T-cell (primary cell): ENCODE data around the gene ITM2A. TPM values are rescaled to one million over a fixed set of nuclear protein-coding genes. Genes with fewer than 3 reads are reported as not detected.

Source experiments
- ATAC-seq, 4 experiments: fragments of 200-7000 bp in 3 of 4; fragments of 150-1000 bp in 1 of 4; cut with Tn5 transposase; replicated peaks in 1 of 4; 1 replicate in 3 of 4; 2 replicates in 1 of 4; pipeline ENCODE4 v1.10.0; 2021; ENCODE audit warnings: moderate library complexity in 3 of 4, mild to moderate bottlenecking in 2 of 4, moderate number of reproducible peaks in 1 of 4
- CTCF ChIA-PET, 2 donors: fragments of 300-600 bp; sonication (Branson Sonifier 250); formaldehyde crosslinking; loops; one replicate each; lab custom pipeline; 2022; ENCODE audit warnings: antibody characterized with exemption in 2 of 2; lab: Charles Lee
- POLR2A ChIA-PET, 2 donors: fragments of 300-600 bp; sonication (Branson Sonifier 250); formaldehyde crosslinking; loops; one replicate each; lab custom pipeline; 2022; ENCODE audit warnings: antibody characterized with exemption in 2 of 2; lab: Charles Lee
- DNase-seq, 35 experiments: peaks; one replicate each; pipeline versions ENCODE4 v3.0.0 to v3.0.0-alpha.2; 2013 to 2023
- H3K27ac ChIP-seq: one replicate; pipeline ENCODE4 v1.5.1; 2013; ENCODE audit warnings: low read length
- H3K27me3 ChIP-seq, 2 experiments: replicated peaks in 1 of 2; 1 replicate in 1 of 2; 2 replicates in 1 of 2; pipeline versions ENCODE4 v1.6.1 to v1.7.0; 2013; ENCODE audit warnings: low read length in 1 of 2, mixed read lengths in 1 of 2; ENCODE audit not compliant: control insufficient read depth in 2 of 2, insufficient read depth in 2 of 2; ENCODE audit errors: extremely low read depth in 1 of 2
- H3K36me3 ChIP-seq, 2 donors: 1 replicate in 1 of 2; 2 replicates in 1 of 2; pipeline versions ENCODE4 v1.6.1 to v1.7.0; 2013; ENCODE audit warnings: low read length in 1 of 2; ENCODE audit not compliant: control insufficient read depth in 2 of 2, insufficient read depth in 1 of 2; ENCODE audit errors: extremely low read depth in 1 of 2
- H3K4me1 ChIP-seq, 2 experiments: 1 replicate in 1 of 2; 2 replicates in 1 of 2; pipeline versions ENCODE4 v1.6.1 to v1.7.0; 2013; ENCODE audit warnings: low read length in 2 of 2, mixed read lengths in 1 of 2; ENCODE audit not compliant: insufficient read depth in 2 of 2, control insufficient read depth in 1 of 2; ENCODE audit errors: extremely low read depth in 1 of 2
- H3K4me3 ChIP-seq, 2 donors: 1 replicate in 1 of 2; 2 replicates in 1 of 2; pipeline versions ENCODE4 v1.5.1 to v1.7.0; 2013; ENCODE audit warnings: mild to moderate bottlenecking in 2 of 2, low read length in 1 of 2, moderate library complexity in 1 of 2; ENCODE audit not compliant: control insufficient read depth in 1 of 2; ENCODE audit errors: extremely low read depth in 1 of 2
- H3K9me3 ChIP-seq: 2 replicates; pipeline ENCODE4 v1.7.0; 2013
- H3K27ac Mint-ChIP-seq, 2 donors: one replicate each; pipeline ENCODE4 v1.8.0; 2020 to 2021; ENCODE audit warnings: mild to moderate bottlenecking in 2 of 2, mixed read lengths in 2 of 2
- H3K27me3 Mint-ChIP-seq, 2 donors: one replicate each; pipeline ENCODE4 v1.8.0; 2021 to 2022; ENCODE audit warnings: mixed read lengths in 2 of 2
- H3K36me3 Mint-ChIP-seq: one replicate; pipeline ENCODE4 v1.8.0; 2021; ENCODE audit warnings: mixed read lengths
- H3K4me1 Mint-ChIP-seq, 3 donors: one replicate each; pipeline ENCODE4 v1.8.0; 2020 to 2022; ENCODE audit warnings: mixed read lengths in 3 of 3, mild to moderate bottlenecking in 1 of 3
- H3K4me3 Mint-ChIP-seq, 3 donors: one replicate each; pipeline ENCODE4 v1.8.0; 2020 to 2022; ENCODE audit warnings: mild to moderate bottlenecking in 3 of 3, mixed read lengths in 3 of 3, moderate library complexity in 3 of 3
- H3K9me3 Mint-ChIP-seq, 3 donors: one replicate each; pipeline ENCODE4 v1.8.0; 2020 to 2022; ENCODE audit warnings: mixed read lengths in 3 of 3
- WGBS: methylation state at CpG from one replicate; pipeline ENCODE4 v1.1.5; 2013; ENCODE audit warnings: missing lambda C conversion rate; ENCODE audit not compliant: insufficient coverage; 5-methylcytosine and 5-hydroxymethylcytosine counted together
- total RNA-seq, 35 experiments: library from RNA in 6 of 35; stranded (reverse) in 6 of 35; fragments of 120-200 nt in 1 of 35; gene quantifications; one replicate each; pipeline versions ENCODE4 v1.2.1 to v1.2.4 and lab custom pipeline; 2013 to 2026

ITM2A gene
- 100 to 1,000 TPM; 102 to 163 (median 122) TPM for total RNA-seq
- 187 TPM for total RNA-seq (2013)
- total RNA-seq (lab: John Stamatoyannopoulos, UW), result 44.2 to 289 (median 118) reads per million in 29 experiments

GRCh38 chrX:79366873-79367749, at the start of gene ITM2A:
Gene ITM2A, minus strand, starts transcription at chrX:79367334. Its CDS starts 119 bp downstream, at chrX:79367215.
- ATAC-seq (peak; percentile 78 to 85 (median 82)), DNase-seq (peak; percentile 45 to 74 (median 58))
- POLR2A ChIA-PET, result interaction anchor here (0.6 to 1.4 kb wide), 8 partner anchors 45 to 1442 kb away, joined by 3 to 7 read pairs (median 4); no protein-coding TSS in a partner anchor
- Histone ChIP-seq H3K27ac (peak within 1 kb of the TSS; percentile 88), H3K27me3 (no peaks in the 10 kb centered on the region), H3K4me1 (peaks cover 10 to 13% of the 10 kb centered on the region in 2 experiments), H3K36me3 (peaks cover 0 to 9% of the 10 kb centered on the region in 2 donors), H3K9me3 (no peaks in the 10 kb centered on the region), H3K4me3 (peak within 1 kb of the TSS; percentile 79 to 91)
- Mint-ChIP-seq H3K27me3 (peaks cover 0 to 10% of the 10 kb centered on the region in 2 donors), H3K4me3 (peak within 1 kb of the TSS; percentile 86 to 96 (median 89)), H3K36me3 (peaks cover 8% of the 10 kb centered on the region), H3K4me1 (peaks cover 8 to 45% (median 21%) of the 10 kb centered on the region in 3 donors), H3K9me3 (no peaks in the 10 kb centered on the region), H3K27ac (peak within 1 kb of the TSS; percentile 96 to 99)
- CTCF ChIA-PET, result interaction anchor here (0.5 to 1.1 kb wide), 5 partner anchors 44 to 219 kb away, joined by 3 to 6 read pairs (median 3); no protein-coding TSS in a partner anchor
- WGBS, result 0% methylated on average over 4 of the region's 38 CpGs

- ChIA-PET CTCF (interaction anchor here in 1 of 2 donors (1.1 kb wide), 1 partner anchor 49 kb away, joined by 4 read pairs; no protein-coding TSS in a partner anchor), POLR2A (interaction anchor here (0.6 kb wide), 2 partner anchors 860 to 1489 kb away, joined by 3 read pairs; no protein-coding TSS in a partner anchor)
- no peak for DNase-seq
- Mint-ChIP-seq H3K4me1 (peaks cover 12 to 17% (median 14%) of the 10 kb centered on the region in 3 donors), H3K9me3 (no peaks in the 10 kb centered on the region), H3K27ac (no peak overlapping the region), H3K36me3 (no peaks in the 10 kb centered on the region), H3K27me3 (no peaks in the 10 kb centered on the region), H3K4me3 (no peak overlapping the region)
- H3K27me3 ChIP-seq, result no peaks in the 10 kb centered on the region
- no peak for ATAC-seq
- whole genome bisulfite sequencing, result no CpG with 5 or more reads among the region's 2 CpGs
- peaks cover 0 to 10% of the 10 kb centered on the region in 2 experiments for H3K4me1 ChIP-seq
- no peak overlapping the region for H3K4me3 ChIP-seq
- H3K9me3 ChIP-seq, result no peaks in the 10 kb centered on the region
- H3K27ac ChIP-seq, result no peak overlapping the region
- no peaks in the 10 kb centered on the region for H3K36me3 ChIP-seq
Measured at GRCh38 chrX:79415056-79415455, 47.9 kb upstream of the ITM2A start.

DNA sequence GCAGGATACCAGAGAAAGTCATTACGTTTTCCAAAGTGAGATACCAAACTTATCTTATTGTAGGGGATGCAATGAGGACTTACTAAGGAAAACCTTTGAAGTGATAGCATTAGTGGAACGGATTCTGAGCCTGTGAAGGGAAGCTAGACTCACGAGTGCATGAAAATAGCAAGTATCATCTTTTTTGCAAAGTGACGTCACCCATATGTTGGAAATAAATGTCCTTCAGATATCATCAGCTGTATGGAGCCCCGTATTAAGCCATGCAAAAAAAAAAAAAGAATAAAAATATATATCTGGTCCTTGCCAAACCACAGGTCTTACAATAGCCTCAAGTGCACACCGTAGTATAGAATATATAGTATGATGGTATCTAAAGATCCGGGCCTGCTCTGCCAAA, 46.8 kb upstream of the ITM2A start:
- H3K4me1 ChIP-seq, result peaks cover 1 to 14% of the 10 kb centered on the region in 2 experiments
- Mint-ChIP-seq H3K36me3 (no peaks in the 10 kb centered on the region), H3K4me1 (peaks cover 16 to 28% (median 22%) of the 10 kb centered on the region in 3 donors), H3K9me3 (no peaks in the 10 kb centered on the region), H3K27me3 (no peaks in the 10 kb centered on the region), H3K4me3 (no peak overlapping the region), H3K27ac (no peak overlapping the region)
- CTCF ChIA-PET, result interaction anchor here (0.7 to 1.7 kb wide), 5 partner anchors 332 to 1308 kb away, joined by 3 to 13 read pairs (median 3); no protein-coding TSS in a partner anchor
- no peak overlapping the region for H3K27ac ChIP-seq
- WGBS, result no CpG with 5 or more reads among the region's 7 CpGs
- H3K4me3 ChIP-seq, result no peak overlapping the region
- H3K36me3 ChIP-seq, result no peaks in the 10 kb centered on the region
- ATAC-seq (no peak), DNase-seq (no peak)
- H3K27me3 ChIP-seq, result no peaks in the 10 kb centered on the region
- POLR2A ChIA-PET, result no interaction called here
- H3K9me3 ChIP-seq, result no peaks in the 10 kb centered on the region

GRCh38 chrX:79412972-79413371, 45.8 kb upstream of the ITM2A start:
- peaks cover 2 to 16% of the 10 kb centered on the region in 2 experiments for H3K4me1 ChIP-seq
- POLR2A ChIA-PET, result interaction anchor here (0.6 to 1.4 kb wide), 3 partner anchors 47 to 88 kb away, joined by 3 to 8 read pairs (median 3); no protein-coding TSS in a partner anchor
- CTCF ChIA-PET, result interaction anchor here (0.5 to 2.0 kb wide), 11 partner anchors 46 to 1307 kb away, joined by 3 to 13 read pairs (median 3); partner anchors contain the start of gene ITM2A (in 1 of the 2)
- Mint-ChIP-seq H3K36me3 (no peaks in the 10 kb centered on the region), H3K27ac (peak overlapping the region; percentile 75 to 82), H3K4me3 (peak overlapping the region; percentile 66 to 78 (median 73)), H3K9me3 (no peaks in the 10 kb centered on the region), H3K27me3 (no peaks in the 10 kb centered on the region), H3K4me1 (peaks cover 20 to 37% (median 32%) of the 10 kb centered on the region in 3 donors)
- peak in 3 of 35 experiments; percentile 3 to 61 (median 4) for DNase-seq
- no peaks in the 10 kb centered on the region for H3K9me3 ChIP-seq
- H3K27me3 ChIP-seq, result no peaks in the 10 kb centered on the region
- ATAC-seq, result no peak
- no CpG with 5 or more reads among the region's 6 CpGs for WGBS
- H3K4me3 ChIP-seq, result peak overlapping the region in 1 of 2 donors; percentile 38
- no peaks in the 10 kb centered on the region for H3K36me3 ChIP-seq
- H3K27ac ChIP-seq, result peak overlapping the region; percentile 57

DNA sequence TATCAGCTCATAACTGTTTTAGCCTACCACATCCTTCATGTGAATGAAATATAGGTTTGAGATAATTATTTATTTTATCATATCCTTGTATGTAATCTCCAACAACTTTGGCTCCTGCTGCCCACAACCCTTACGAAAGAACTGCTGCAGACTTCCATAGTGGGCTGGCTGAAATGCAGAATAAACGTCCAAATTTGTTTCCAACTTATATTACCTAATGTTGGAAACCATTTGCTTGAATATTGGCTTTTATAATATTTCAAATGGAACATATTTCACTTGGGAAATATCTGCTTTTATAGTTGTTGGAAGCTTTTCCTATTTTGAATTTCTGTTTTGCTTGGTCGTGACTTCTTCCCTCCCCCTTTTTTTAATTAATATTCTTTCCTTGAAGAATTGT, 45.0 kb upstream of the ITM2A start:
- Mint-ChIP-seq H3K4me3 (peak overlapping the region; percentile 64 to 78 (median 66)), H3K9me3 (no peaks in the 10 kb centered on the region), H3K4me1 (peaks cover 20 to 44% (median 39%) of the 10 kb centered on the region in 3 donors), H3K36me3 (no peaks in the 10 kb centered on the region), H3K27me3 (no peaks in the 10 kb centered on the region), H3K27ac (peak overlapping the region; percentile 65 to 69)
- WGBS, result no CpG with 5 or more reads among the region's 3 CpGs
- no peaks in the 10 kb centered on the region for H3K27me3 ChIP-seq
- ATAC-seq (no peak), DNase-seq (no peak)
- H3K4me3 ChIP-seq, result no peak overlapping the region
- no peaks in the 10 kb centered on the region for H3K36me3 ChIP-seq
- ChIA-PET CTCF (interaction anchor here (0.5 to 2.0 kb wide), 10 partner anchors 19 to 857 kb away, joined by 3 to 13 read pairs (median 4); no protein-coding TSS in a partner anchor), POLR2A (interaction anchor here (0.7 to 1.4 kb wide), 2 partner anchors 46 to 242 kb away, joined by 3 to 22 read pairs; no protein-coding TSS in a partner anchor)
- no peaks in the 10 kb centered on the region for H3K9me3 ChIP-seq
- peaks cover 2 to 16% of the 10 kb centered on the region in 2 experiments for H3K4me1 ChIP-seq
- H3K27ac ChIP-seq, result peak overlapping the region; percentile 23

GRCh38 chrX:79409657-79410056, 42.5 kb upstream of the ITM2A start:
- no peak overlapping the region for H3K4me3 Mint-ChIP-seq
- CTCF ChIA-PET, result interaction anchor here in 1 of 2 donors (0.8 kb wide), 1 partner anchor 72 kb away, joined by 3 read pairs; no protein-coding TSS in a partner anchor
- peaks cover 0 to 7% (median 0%) of the 10 kb centered on the region in 3 donors for H3K9me3 Mint-ChIP-seq
- no peaks in the 10 kb centered on the region for H3K9me3 ChIP-seq
- ATAC-seq (no peak), DNase-seq (no peak)
- no peaks in the 10 kb centered on the region for H3K27me3 ChIP-seq
- peaks cover 20 to 44% (median 39%) of the 10 kb centered on the region in 3 donors for H3K4me1 Mint-ChIP-seq
- H3K36me3 ChIP-seq, result no peaks in the 10 kb centered on the region
- peak overlapping the region; percentile 5 for H3K27ac ChIP-seq
- H3K27me3 Mint-ChIP-seq, result no peaks in the 10 kb centered on the region
- peaks cover 2 to 16% of the 10 kb centered on the region in 2 experiments for H3K4me1 ChIP-seq
- peak overlapping the region in 1 of 2 donors; percentile 46 for H3K27ac Mint-ChIP-seq
- no peak overlapping the region for H3K4me3 ChIP-seq
- POLR2A ChIA-PET, result interaction anchor here (0.6 kb wide), 2 partner anchors 20 to 32 kb away, joined by 3 to 4 read pairs; no protein-coding TSS in a partner anchor
- H3K36me3 Mint-ChIP-seq, result peaks cover 6% of the 10 kb centered on the region
